ENCODE data around the gene ZCCHC2.

ZCCHC2 gene

GRCh38 chr18:62522504-62523254 lies at the start of gene ZCCHC2:
TSS of gene ZCCHC2 (plus strand) at chr18:62523025. CDS start at chr18:62523425, 400 bp downstream.
- DNase-seq (ENCODE audit: low read depth), result peak; percentile 98

- DNase-seq (ENCODE audit: low read depth), result no peak
Observed at GRCh38 chr18:62479574-62479973, 43.3 kb upstream of the ZCCHC2 start.

DNA sequence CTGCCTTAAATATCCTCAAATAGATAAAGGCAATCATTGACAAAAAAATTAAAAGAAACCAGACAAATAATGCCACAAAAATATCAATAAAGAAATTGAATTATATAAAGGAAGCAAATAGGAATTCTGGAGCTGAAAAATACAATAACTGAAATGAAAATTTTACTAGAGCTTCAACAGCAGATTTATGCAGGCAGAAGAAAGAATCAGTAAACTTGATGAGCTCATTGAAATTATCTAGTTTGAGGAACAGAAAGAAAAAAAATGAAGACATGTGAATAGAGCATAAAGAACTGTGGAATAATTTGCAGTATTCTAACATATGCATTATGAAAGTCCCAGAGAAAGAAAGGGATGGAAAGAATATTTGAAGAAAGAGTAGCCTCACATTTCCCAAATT lies 41.9 kb upstream of the ZCCHC2 start:
- no peak for DNase-seq (ENCODE audit: low read depth)

DNA sequence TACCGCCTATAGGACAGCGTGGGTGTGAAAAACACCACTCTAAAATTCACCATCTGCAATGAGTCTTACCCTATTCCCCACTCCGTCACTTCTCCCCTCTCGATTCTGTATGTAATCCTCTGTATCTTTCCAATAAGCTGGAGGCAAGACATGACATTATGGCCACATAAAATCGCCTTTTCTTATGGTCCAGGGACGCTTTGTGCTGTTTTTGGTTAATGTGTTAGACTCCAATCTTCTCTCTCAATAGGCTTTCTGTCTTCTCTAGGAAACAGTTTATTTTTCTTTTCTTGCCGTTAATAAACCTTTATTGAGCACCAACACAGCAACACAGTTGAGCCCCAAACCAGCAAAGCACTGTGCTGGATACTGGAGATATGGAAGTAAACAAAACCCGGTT lies 37.9 kb upstream of the ZCCHC2 start:
- no peak for DNase-seq (ENCODE audit: low read depth)

DNA sequence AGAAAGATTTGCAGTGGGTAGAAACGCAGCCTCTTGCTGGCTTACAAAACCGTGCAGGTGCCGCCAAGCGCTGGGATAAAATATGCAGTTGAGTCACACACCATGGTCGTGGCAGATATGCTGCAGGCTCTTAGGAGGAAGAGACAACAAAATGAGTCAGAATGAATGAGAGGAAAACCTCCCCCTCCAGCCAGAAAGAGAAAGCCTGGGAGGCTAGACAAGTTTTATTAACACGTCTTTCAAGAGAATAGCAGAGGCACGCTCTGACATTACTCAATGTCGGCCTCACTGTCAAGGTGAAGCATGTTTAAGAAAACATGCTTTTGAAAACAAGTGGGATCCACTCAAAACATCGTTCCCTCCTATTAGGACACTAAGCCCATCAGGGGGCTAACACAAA lies 37.1 kb upstream of the ZCCHC2 start:
- no peak for DNase-seq (ENCODE audit: low read depth)

DNA sequence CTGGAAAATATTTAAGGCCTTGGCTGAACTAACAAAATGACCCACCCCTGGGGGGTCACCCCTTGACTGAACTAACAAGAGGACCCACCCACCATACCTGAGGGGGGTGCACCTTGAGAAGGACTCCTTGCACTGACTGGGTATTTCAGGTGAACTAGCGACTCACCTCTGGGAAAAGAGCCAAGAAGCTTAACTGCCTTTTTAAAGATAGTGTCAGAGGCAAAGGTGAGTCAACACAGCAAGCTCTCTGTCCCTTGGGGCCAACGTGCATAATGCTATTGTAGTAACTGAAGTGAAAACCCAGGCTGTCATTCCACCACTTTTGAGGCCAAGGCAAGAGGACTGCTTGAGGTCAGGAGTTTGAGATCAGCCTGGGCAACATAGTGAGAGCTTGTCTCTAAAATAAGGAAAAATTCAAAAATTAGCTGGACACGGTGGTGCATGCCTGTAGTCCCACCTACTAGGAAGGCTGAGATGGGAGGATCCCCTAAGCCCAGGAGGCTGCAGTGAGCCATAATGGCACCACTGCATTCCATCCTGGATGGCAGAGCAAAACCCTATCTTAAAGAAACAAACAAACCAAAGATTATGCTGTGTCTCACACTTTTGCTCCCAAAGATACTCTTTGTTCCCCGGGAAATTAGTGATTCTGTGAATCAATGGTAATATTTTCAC lies 36.4 kb upstream of the ZCCHC2 start:
- DNase-seq (ENCODE audit: low read depth), result peak; percentile 31

GRCh38 chr18:62487161-62487560 lies 35.7 kb upstream of the ZCCHC2 start:
- DNase-seq (ENCODE audit: low read depth), result no peak

GRCh38 chr18:62490967-62491695 lies 31.7 kb upstream of the ZCCHC2 start:
- DNase-seq (ENCODE audit: low read depth), result no peak

- no peak for DNase-seq (ENCODE audit: low read depth)
Observed at GRCh38 chr18:62493033-62493862, 29.6 kb upstream of the ZCCHC2 start.

- no peak for DNase-seq (ENCODE audit: low read depth)
Observed at GRCh38 chr18:62494764-62495163, 28.1 kb upstream of the ZCCHC2 start.

DNA sequence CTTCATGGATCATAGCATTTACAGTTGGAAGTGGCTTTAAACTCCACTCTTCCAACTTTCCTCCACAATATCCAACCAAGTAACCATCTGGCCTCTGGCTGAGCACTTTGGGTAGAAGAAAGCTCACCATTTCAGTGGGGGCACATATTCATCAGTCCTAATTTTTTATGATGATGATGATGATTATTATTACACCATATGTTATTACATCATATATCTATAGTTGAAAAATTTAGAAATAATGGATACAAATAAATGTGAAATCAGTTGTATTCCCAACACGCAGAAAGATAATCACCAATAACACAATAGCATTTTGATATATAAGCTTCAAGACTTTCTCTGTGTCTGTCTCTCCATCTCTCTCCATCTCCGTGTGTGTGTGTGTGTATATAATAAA lies 26.6 kb upstream of the ZCCHC2 start:
- no peak for DNase-seq (ENCODE audit: low read depth)

GRCh38 chr18:62497190-62497772 lies 25.5 kb upstream of the ZCCHC2 start:
- no peak for DNase-seq (ENCODE audit: low read depth)

GRCh38 chr18:62498616-62499262 lies 24.1 kb upstream of the ZCCHC2 start:
- DNase-seq (ENCODE audit: low read depth), result no peak

DNA sequence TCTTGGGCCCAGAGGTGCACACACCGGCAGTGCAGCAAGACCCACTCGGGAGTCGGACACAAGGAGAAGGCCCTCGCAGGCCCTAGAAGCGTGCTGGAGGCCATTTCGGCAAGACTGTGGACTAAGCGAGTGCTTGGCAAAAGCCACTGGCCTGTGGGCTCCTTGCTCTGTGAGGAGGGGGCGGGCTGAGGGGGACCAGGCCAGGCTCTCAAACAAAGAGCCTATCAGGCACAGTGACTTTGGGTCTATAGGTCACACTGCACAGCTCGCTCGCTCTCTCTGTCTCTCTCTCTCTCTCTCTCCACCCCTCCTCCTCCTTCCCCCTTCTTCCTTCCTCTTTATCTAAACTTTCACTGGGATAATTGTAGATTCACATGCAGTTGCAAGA lies 23.6 kb upstream of the ZCCHC2 start:
- DNase-seq (ENCODE audit: low read depth), result no peak

GRCh38 chr18:62500174-62500573 lies 22.7 kb upstream of the ZCCHC2 start:
- no peak for DNase-seq (ENCODE audit: low read depth)

DNA sequence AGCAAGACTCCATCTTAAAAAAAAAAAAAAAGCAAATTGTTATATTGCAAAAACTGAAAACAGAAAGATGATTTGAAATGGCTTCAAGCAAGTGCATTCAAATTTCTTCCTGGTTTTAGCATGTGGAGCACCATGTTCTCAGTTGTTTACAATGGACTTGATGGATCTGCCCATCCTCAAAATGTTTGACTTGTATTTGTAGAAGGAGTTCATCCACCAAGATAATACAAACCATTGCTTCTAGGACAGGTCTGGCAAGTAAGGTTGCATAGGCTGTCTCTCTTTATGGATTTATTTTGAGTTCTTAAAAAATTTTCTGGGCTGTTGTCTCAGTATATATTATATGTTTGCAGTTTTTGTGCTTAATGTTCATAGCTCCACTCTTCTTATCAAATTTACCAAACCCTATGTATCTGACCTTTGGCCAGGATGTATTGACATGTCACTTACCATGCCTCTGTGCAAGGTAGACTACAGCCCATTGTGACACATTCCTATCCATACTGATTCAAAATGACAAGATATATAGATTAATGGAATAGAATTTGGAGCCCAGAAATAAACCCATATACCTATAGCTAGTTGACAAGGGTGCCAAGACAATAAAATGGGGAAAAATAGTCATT lies 21.7 kb upstream of the ZCCHC2 start:
- no peak for DNase-seq (ENCODE audit: low read depth)

GRCh38 chr18:62505669-62506494 lies 16.9 kb upstream of the ZCCHC2 start:
- DNase-seq (ENCODE audit: low read depth), result peak; percentile 24

GRCh38 chr18:62506495-62507143 lies 16.2 kb upstream of the ZCCHC2 start:
- no peak for DNase-seq (ENCODE audit: low read depth)

DNA sequence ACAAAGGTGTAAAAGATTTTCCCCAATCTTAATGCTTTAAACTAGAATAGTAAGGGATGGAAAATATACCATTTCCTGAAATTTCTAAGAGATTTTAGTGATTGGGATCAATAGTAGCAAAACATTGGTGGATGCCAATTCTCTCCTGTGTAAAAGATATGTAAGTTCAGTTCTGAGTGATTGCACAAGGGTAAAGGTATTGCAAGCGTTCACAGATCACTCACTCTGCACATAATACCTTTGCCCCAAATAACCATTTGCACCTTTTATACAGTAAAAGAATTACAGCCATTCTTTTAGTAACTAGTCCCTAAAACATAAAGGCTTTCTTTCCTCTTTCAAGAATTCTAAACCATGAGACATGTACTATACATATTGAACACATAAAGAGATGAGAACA lies 13.0 kb upstream of the ZCCHC2 start:
- DNase-seq (ENCODE audit: low read depth), result no peak
